Epidermal melanocyte (primary cell): Measurements from ENCODE around the gene USP25.

Source experiments
- DNase-seq: peaks from one replicate; pipeline ENCODE4 v3.0.0; 2011; ENCODE audit warnings: low spot score; ENCODE audit not compliant: insufficient read length

The USP25 gene

GRCh38 chr21:15853126-15853525, 123.3 kb downstream of the USP25 start:
- DNase-seq = no peak

DNA sequence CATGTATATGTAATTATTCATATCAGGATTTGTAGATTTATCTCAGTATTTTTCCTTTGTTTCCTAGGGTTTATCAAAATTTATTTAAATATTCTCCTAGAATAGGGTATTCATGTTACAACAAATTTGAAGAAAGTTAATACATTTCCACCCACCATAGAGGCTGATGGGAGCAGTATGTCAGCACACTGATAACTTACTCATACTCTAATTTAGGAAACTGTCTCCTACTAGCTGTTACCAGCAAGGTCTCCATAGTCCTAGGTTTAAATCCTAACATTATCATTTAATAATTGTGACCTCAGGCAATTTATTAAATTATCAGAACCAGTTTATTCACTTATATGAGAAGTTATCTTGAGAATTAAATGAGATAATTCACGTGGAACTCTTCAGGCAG, 127.0 kb downstream of the USP25 start:
- DNase-seq = no peak

DNA sequence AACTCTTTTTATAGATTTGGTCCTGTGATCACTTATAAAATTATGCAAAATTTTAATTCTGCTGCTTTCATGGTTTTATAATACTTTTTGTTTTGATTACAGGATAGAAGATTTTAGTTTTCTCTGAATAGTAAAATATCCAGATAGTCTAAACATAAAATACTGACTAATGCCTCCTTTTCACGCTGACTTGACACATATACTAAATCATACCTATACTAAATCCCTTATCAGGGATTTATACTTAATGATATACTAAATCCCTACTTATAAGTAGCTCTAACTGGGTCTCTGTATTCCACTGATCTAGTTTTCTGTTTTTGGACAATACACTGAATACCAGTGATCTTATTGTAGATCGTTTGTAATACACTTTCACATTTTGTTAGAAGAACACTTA, 128.0 kb downstream of the USP25 start:
- DNase-seq = no peak

DNA sequence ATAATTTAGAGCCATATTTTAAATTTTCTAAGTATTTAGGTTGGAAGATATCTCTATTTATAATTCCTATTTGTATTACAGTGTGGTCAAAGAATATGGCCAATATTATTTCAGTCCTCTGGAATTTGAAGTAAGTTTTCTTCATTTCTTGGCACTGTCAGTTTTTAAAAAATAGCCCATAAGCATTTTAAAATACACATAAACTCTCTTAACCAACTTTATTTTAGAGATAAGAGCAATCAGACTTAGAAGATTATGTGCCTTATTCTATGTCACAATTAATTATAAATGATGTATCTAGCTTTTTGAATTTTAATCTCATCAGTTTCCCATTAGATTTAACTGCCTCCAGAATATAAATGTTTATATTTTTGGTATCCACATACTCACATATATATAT, 130.8 kb downstream of the USP25 start:
- DNase-seq = no peak

DNA sequence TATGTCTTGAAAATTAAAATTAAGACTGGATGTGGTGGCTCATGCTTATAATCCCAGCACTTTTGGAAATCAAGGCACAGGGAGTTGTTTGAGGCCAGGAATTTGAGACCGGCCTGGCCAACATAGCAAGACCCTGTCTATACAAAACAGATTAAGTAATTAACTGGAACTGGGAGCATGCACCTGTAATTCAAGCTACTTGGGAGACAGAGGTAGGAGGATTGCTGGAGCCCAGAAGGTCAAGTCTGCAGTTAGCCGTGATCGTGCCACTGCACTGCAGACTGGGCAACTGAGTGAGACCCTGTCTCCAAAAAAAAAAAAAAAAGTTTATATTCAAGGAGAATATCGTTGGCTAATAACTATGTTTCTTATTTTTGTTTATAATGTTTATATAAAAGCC, 139.2 kb downstream of the USP25 start:
- no peak for DNase-seq

GRCh38 chr21:15870819-15871218, 141.0 kb downstream of the USP25 start:
- no peak for DNase-seq

DNA sequence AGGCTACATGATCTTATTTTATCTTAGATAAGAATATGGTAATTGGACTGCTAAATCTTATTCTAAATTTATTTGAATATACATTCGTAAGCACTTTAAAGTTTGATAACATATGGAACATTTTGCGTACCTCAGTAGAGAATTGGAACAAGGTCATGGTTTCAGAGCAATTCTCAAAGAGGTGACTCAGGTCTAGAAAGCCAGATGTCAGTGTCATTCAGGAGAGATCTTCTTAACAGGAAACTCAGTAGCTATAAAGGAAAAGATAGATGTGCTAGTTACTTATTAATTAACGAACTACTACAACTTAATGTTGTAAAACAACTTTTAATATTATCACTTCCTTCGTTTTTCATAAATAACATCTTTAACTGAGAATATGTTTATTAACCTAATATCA, 142.5 kb downstream of the USP25 start:
- DNase-seq = no peak

DNA sequence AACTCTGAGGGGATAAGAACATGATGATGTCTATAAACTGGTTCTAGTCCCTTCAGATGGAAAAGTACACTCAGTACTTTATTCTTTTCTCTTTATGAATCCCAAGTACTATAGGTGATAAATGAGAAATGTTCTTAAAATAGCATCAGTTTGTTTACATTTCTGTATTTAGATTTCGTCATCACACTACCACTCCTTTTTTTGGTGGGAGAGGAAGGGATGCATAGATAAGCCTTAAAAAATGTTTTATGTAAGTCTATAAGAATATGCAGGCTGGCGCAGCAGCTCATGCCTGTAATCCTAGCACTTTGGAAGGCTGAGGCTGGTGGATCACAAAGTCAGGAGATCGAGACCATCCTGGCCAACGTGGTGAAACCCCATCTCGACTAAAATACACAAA, 144.8 kb downstream of the USP25 start:
- no peak for DNase-seq

DNA sequence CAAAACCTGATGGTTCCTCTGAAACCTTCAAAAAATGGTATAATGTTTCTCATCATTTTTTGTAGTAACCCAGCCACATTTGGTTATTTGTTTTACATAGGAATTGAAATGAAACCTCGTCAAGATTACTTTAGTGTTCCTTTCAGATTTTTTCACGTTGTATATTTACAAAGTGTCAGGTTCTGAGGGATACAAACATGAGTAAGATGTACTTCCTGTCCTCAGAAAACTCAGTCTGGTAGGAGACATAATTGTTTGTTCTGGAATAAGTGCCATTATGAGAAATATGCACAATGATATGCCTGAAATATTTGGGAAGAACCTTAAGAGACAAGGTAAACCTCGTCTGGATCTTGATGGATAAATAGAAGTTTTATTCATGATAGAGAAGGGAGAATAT, 145.5 kb downstream of the USP25 start:
- no peak for DNase-seq

- no peak for DNase-seq
Observed at GRCh38 chr21:15893902-15894301, 164.1 kb downstream of the USP25 start.

DNA sequence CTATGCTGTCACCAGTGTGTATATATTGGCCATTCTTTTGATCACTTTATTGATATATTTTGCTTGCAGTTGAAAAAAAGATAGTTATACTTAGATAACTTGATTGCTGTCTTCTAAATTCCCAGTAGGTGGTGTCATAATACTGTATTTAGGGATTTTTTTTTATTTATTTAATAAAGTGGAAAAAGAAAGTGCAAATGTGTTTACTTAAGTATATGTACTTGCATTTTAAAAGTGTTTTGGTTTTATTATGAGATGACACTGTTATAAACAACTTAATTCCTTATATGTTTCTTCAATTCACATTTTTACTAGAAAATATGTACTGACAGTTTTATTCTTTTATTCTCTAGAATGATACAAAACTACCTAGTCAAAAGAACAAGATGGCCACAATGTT, 164.8 kb downstream of the USP25 start:
- DNase-seq = no peak

DNA sequence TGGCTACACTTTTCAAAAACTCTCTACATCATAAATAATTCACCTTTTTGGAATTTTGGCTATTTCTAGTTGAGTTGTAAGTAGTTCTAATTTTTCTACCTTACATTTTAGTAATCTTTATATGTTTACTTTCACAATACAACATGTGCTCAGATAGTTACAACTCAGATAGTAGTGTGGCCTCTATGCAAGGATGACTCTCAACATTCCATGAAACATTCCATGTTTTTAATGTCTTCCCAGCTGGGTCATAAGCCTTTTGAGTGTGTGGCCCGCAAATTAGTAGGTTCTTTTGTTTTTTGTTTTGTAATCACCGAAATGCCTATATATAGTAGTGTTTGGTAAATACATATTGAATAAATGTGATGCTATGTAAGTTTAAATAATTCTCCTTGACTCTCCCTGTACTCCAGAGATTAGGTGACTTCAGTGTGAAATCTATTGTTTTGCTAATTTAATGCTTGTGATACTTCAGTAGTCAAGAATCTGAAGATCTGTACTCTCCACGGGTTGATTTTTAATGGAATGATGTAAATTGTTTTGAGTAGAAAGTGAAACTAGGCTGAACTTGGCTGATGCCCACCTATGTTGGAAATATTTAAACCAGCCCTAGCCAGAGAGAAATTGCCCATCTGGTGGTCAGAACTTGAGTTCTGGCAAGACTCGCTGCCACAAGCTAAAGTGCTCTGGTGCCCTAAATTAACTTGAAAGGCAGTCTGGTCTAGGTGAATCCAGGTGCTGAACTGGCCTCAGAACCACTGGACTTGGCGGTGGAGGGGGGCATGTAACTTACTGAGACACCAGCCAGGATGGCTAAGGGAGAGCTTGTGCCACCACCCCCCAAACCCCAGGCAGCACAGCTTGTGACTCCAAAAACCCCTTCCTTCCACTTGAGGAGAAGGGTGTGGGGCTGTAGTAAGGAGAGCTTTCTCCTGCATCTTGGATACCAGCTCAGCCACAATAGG, 165.6 kb downstream of the USP25 start:
- no peak for DNase-seq

- DNase-seq = no peak
Observed at GRCh38 chr21:15896501-15896900, 166.7 kb downstream of the USP25 start.

DNA sequence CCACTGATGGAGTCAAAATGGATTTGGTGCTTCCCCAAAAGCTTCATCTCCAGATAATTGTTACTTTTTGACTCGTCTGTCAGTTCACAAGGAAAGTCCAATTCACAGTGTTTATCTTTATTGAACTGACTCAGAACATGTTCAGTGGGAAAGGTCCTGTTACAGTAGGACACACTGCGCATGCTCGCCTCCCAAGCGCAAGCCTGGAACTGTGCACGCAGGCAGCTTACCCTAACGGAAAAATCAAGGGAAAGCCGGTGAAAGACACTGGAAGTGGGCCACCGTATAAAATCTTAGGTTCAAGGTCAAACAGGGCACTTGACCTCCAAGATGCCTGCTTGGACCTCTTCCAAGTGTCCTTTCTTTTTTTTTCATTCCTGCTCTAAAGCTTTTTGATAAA, 174.6 kb downstream of the USP25 start:
- DNase-seq = no peak

DNA sequence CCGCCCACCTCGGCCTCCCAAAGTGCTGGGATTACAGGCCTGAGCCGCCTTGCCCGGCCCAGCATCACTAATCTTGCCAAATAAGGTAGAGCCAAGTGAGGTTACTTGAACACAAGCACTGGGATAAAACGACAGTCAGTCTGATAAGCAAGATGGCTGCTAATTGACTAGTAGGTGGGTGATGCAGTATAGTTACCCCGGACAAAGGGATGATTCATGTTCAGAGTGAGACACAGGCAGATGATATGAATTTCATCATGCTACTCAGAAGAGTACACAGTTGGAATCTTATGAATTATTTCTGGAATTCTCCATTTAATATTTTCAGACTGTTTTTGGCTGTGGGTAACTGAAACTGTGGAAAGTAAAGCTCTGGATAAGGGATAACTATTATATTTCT, 178.4 kb downstream of the USP25 start:
- no peak for DNase-seq

DNA sequence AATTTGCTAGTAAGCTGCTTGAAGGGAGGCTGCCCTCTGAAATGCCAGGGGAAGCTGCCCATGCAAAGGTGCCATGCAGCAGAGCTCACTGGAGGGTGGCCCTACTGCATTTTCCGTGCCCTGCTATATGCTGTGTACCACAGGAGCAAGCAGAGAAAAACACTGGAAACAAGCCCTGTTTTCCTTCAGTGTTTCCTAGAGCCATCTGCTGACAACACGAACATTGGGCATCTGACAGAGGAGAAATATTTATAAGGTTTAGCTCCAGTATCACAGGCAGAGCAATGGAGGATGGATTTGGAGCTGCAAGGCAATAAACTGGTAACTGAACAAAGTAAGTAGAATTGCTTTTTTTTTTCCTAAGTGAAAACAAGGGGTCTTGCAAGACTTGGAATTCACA, 198.4 kb downstream of the USP25 start:
- DNase-seq = no peak

DNA sequence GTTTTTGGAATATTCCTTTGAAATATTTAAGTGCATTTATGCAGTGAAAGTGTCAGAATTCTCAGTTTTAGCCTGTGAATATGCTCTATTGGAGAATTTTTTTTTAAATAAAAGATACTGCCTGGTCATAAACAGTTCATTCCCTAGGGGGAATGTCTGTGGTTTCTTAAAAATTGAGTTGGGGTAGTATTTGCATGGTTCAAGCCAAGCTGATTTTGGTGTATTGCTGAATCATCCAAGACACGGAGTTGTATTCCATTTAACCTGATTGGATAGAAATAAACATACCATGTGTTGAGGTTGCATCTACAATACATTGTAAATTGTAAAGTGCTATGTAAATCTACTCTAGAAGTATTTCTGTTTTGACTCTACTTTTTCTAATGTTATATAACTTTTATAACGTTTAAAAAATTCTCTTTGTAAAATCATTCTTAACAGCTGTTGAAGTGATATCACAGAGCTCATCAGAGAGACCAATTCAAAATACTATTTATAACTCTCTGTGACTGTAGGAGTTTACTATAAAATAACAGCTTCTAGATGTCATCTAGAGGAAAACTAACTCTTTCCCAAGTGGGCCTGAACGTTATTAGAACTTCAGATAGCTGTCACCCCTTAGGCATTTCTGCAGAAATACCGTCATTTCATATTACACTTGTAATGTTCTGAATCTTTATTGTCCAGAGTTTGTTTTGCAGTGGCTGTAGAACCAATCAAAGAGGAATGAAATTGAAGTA, 199.1 kb downstream of the USP25 start:
- DNase-seq = no peak

DNA sequence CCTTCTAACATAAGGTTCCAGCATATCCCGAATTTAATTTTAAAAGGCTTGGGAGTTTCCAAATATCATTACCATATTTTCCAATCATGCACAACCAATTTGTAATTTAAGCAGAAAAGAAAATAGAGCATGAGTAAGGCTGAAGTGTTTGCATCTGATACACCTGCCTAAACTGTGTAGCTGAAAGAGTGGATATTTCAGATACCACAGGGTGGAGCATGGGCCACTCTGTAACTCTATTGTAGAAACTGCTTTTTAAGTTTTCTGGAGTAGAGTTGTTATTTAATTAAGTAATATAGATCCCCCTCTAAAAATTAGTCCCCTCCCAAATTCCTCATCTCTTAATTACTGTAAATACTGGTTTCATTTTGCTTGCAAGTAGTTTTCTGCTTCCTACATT, 199.8 kb downstream of the USP25 start:
- DNase-seq = no peak
